Activated naive CD8-positive, alpha-beta T cell treated with anti-CD3 and anti-CD28 coated beads, Interleukin-2, amount 10 ng/mL, durations not matched to agents 7 days and 5 days (primary cell): ENCODE results near the gene L1CAM. TPM values are rescaled to one million over a fixed set of nuclear protein-coding genes. Genes with fewer than 3 reads are reported as not detected.
A peak's percentile ranks its signal among the peaks of the same experiment; 100 is the strongest.

Source experiments
- ATAC-seq: fragments of 150-1000 bp; cut with Tn5 transposase; one replicate; pipeline ENCODE4 v1.10.0; 2021; ENCODE audit warnings: low read depth, moderate library complexity
- POLR2A ChIA-PET: fragments of 350-600 bp; sonication (Branson Sonifier 250); formaldehyde crosslinking; loops from one replicate; lab custom pipeline; 2021; ENCODE audit warnings: antibody characterized with exemption; lab: Charles Lee
- DNase-seq: peaks from one replicate; pipeline ENCODE4 v3.0.0; 2021
- H3K27ac Mint-ChIP-seq: one replicate; pipeline ENCODE4 v1.8.0; 2022; ENCODE audit warnings: mild to moderate bottlenecking, mixed read lengths
- H3K27me3 Mint-ChIP-seq: one replicate; pipeline ENCODE4 v1.8.0; 2022; ENCODE audit warnings: mild to moderate bottlenecking, moderate library complexity, mixed read lengths
- H3K36me3 Mint-ChIP-seq: one replicate; pipeline ENCODE4 v1.8.0; 2021; ENCODE audit warnings: mild to moderate bottlenecking, mixed read lengths
- H3K4me1 Mint-ChIP-seq: one replicate; pipeline ENCODE4 v1.8.0; 2021; ENCODE audit warnings: mixed read lengths
- H3K4me3 Mint-ChIP-seq: one replicate; pipeline ENCODE4 v1.8.0; 2022; ENCODE audit warnings: mild to moderate bottlenecking, moderate library complexity, mixed read lengths
- H3K9me3 Mint-ChIP-seq: one replicate; pipeline ENCODE4 v1.8.0; 2021; ENCODE audit warnings: mixed read lengths
- total RNA-seq, 2 experiments: library from RNA; stranded (reverse); gene quantifications; one replicate each; pipeline ENCODE4 v1.2.3, GENCODE V29; 2021

The L1CAM gene, protein sequence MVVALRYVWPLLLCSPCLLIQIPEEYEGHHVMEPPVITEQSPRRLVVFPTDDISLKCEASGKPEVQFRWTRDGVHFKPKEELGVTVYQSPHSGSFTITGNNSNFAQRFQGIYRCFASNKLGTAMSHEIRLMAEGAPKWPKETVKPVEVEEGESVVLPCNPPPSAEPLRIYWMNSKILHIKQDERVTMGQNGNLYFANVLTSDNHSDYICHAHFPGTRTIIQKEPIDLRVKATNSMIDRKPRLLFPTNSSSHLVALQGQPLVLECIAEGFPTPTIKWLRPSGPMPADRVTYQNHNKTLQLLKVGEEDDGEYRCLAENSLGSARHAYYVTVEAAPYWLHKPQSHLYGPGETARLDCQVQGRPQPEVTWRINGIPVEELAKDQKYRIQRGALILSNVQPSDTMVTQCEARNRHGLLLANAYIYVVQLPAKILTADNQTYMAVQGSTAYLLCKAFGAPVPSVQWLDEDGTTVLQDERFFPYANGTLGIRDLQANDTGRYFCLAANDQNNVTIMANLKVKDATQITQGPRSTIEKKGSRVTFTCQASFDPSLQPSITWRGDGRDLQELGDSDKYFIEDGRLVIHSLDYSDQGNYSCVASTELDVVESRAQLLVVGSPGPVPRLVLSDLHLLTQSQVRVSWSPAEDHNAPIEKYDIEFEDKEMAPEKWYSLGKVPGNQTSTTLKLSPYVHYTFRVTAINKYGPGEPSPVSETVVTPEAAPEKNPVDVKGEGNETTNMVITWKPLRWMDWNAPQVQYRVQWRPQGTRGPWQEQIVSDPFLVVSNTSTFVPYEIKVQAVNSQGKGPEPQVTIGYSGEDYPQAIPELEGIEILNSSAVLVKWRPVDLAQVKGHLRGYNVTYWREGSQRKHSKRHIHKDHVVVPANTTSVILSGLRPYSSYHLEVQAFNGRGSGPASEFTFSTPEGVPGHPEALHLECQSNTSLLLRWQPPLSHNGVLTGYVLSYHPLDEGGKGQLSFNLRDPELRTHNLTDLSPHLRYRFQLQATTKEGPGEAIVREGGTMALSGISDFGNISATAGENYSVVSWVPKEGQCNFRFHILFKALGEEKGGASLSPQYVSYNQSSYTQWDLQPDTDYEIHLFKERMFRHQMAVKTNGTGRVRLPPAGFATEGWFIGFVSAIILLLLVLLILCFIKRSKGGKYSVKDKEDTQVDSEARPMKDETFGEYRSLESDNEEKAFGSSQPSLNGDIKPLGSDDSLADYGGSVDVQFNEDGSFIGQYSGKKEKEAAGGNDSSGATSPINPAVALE
- total RNA-seq: 1 to 10 TPM; 4.5 to 7.2 TPM

GRCh38 chrX:153885968-153886903 lies at the start of gene L1CAM:
Gene L1CAM (minus strand): TSS chrX:153886173. CDS start chrX:153875836, 10,337 bp downstream.
- H3K27ac Mint-ChIP-seq: no peak within 1 kb of the TSS
- POLR2A ChIA-PET: interaction anchor here (0.6 to 1.2 kb wide), 2 partner anchors 11 to 15 kb away, joined by 3 read pairs; no protein-coding TSS in a partner anchor

DNA sequence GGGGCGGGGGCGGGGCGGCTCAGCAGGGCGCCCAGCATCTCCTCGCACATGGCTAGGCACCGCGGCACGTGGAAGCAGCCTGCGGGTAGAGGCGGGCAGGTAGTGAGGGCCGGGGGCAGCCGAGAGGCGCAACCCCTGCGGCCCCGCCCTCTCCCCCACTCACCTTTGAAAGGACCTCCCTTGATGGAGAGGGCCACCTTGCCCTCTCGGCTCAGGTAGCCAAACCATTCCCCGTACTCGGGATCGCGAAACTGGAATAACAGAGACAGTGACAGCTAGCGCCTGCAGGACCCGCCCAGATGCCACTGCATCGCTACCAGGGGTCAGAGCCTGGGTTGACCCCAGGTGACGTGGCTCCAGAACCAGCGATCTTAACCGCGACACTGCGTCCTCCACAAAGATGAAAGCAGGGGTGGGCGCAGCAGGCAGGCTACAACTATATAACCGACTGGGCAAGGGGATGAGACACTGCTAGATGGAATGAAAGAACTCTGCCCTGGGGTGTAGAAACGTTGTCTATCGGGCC lies 49.4 kb upstream of the L1CAM start:
- peaks cover 9% of the 10 kb centered on the region for H3K4me1 Mint-ChIP-seq
- POLR2A ChIA-PET: interaction anchor here (1.1 to 8.7 kb wide), 3 partner anchors 11 to 40 kb away, joined by 3 to 69 read pairs (median 4); partner anchors contain the start of gene ARHGAP4
- ATAC-seq: no peak
- H3K27me3 Mint-ChIP-seq: no peaks in the 10 kb centered on the region
- H3K27ac Mint-ChIP-seq: peak overlapping the region; percentile 56
- H3K9me3 Mint-ChIP-seq: no peaks in the 10 kb centered on the region
- peaks cover 5% of the 10 kb centered on the region for H3K36me3 Mint-ChIP-seq
- no peak for DNase-seq
- H3K4me3 Mint-ChIP-seq: peak overlapping the region; percentile 64

More at GRCh38 chrX:153885968-153886903, at the start of gene L1CAM:
- peaks cover 29% of the 10 kb centered on the region for H3K27me3 Mint-ChIP-seq
- H3K9me3 Mint-ChIP-seq: no peaks in the 10 kb centered on the region
- no peaks in the 10 kb centered on the region for H3K4me1 Mint-ChIP-seq
- ATAC-seq (peak; percentile 48), DNase-seq (no peak)
- H3K4me3 Mint-ChIP-seq: peak within 1 kb of the TSS; percentile 64
- no peaks in the 10 kb centered on the region for H3K36me3 Mint-ChIP-seq

- Mint-ChIP-seq H3K9me3 (no peaks in the 10 kb centered on the region), H3K27ac (peak within 1 kb of the TSS; percentile 76), H3K4me3 (peak within 1 kb of the TSS; percentile 84), H3K4me1 (peaks cover 9% of the 10 kb centered on the region), H3K36me3 (peaks cover 5% of the 10 kb centered on the region), H3K27me3 (no peaks in the 10 kb centered on the region)
- ATAC-seq (peak; percentile 82), DNase-seq (peak; percentile 73)
- POLR2A ChIA-PET: interaction anchor here (1.1 to 8.7 kb wide), 4 partner anchors 10 to 40 kb away, joined by 3 to 69 read pairs (median 4); partner anchors contain the start of gene ARHGAP4
Measured at GRCh38 chrX:153934762-153935325, 48.9 kb upstream of the L1CAM start, which contains the start of gene NAA10. Gene NAA10 (minus strand): TSS chrX:153935037. CDS start chrX:153934904, 133 bp downstream.

DNA sequence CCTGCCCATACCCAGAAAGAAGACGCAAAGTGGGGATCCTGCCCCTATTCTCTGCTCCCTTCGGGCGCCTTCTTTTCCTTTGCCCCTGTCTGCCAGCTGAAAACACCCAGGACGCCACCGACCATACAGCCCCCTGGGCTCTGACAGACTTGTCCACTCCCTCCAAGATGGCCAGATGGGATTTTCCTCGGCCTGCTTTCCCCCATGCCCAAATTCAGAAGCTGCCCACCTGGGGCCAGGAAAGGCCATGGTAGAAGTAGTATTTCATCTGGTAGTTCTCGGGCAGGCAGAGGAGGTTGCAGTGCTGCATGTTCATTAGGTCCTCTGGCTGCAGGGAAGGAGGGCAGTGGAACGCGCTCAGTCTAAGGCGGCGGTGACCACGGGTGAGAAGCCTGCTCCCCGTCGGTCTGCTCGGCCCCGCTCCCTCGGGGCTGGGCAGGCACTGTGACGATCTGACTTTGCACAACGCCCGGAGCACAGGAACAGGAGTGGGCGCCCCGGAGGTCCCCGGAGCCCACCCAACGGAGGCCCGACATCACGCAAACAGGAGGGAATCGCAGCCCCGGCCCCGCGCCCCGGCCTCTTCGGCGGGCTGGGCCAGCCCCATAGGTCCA lies 48.3 kb upstream of the L1CAM start:
- no peak for DNase-seq
- Mint-ChIP-seq H3K4me3 (peak overlapping the region; percentile 84), H3K27ac (peak overlapping the region; percentile 76), H3K9me3 (no peaks in the 10 kb centered on the region), H3K4me1 (peaks cover 11% of the 10 kb centered on the region), H3K36me3 (peaks cover 5% of the 10 kb centered on the region), H3K27me3 (no peaks in the 10 kb centered on the region)
- ATAC-seq: peak; percentile 12
- POLR2A ChIA-PET: interaction anchor here (0.6 to 8.7 kb wide), 4 partner anchors 10 to 67 kb away, joined by 4 to 69 read pairs (median 4); partner anchors contain the start of gene ARHGAP4

DNA sequence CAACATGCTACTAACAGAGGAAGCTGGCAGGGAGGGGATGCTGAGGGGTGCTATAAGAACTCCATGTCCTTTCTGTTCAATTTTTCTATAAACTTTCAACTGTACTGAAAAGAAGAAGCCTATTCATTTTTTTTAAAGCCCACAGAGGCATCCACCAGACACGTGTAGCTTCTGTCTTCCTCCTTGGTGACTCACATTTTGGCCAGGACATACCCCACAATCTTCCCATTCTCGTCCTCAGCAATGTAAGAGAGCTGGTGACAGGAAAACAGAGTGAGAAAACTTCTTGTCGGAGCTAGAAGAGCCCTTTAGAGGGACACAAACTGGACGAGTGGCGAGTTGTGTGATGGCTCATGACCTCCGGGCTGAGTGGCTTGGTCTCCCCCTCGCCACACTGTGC lies 47.8 kb upstream of the L1CAM start:
- ATAC-seq (no peak), DNase-seq (no peak)
- Mint-ChIP-seq H3K36me3 (peaks cover 7% of the 10 kb centered on the region), H3K27ac (peak overlapping the region; percentile 76), H3K27me3 (no peaks in the 10 kb centered on the region), H3K9me3 (no peaks in the 10 kb centered on the region), H3K4me1 (peaks cover 14% of the 10 kb centered on the region), H3K4me3 (peak overlapping the region; percentile 84)
- POLR2A ChIA-PET: interaction anchor here (0.6 to 8.7 kb wide), 4 partner anchors 10 to 68 kb away, joined by 4 to 69 read pairs (median 4); partner anchors contain the start of gene ARHGAP4

- Mint-ChIP-seq H3K36me3 (peaks cover 9% of the 10 kb centered on the region), H3K4me1 (peaks cover 14% of the 10 kb centered on the region), H3K4me3 (no peak overlapping the region), H3K27ac (no peak overlapping the region), H3K27me3 (no peaks in the 10 kb centered on the region), H3K9me3 (no peaks in the 10 kb centered on the region)
- ATAC-seq (no peak), DNase-seq (no peak)
- POLR2A ChIA-PET: interaction anchor here (8.7 kb wide), 1 partner anchor 8 kb away, joined by 69 read pairs; the partner anchor contains the start of gene ARHGAP4
Measured at GRCh38 chrX:153932220-153932915, 46.4 kb upstream of the L1CAM start.

DNA sequence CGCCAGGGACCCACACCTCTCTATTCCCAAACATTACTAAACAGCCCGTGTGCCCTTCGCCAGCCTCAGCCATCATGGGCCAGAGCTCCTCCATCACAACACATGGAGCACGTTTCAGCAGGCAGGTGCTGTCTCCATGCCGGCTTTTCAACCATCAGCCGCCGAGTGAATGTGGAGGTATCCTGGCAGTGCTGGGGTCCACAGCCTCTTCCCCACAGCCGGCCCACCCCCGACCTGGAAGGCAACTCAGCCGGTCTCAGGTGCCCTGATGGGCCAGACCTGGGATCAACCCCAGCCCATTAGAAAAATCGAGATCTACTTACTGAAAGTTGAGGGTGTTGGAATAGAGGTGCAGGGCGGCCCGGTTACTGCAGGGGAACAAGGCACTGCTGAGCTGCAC lies 45.8 kb upstream of the L1CAM start:
- H3K4me3 Mint-ChIP-seq: no peak overlapping the region

DNA sequence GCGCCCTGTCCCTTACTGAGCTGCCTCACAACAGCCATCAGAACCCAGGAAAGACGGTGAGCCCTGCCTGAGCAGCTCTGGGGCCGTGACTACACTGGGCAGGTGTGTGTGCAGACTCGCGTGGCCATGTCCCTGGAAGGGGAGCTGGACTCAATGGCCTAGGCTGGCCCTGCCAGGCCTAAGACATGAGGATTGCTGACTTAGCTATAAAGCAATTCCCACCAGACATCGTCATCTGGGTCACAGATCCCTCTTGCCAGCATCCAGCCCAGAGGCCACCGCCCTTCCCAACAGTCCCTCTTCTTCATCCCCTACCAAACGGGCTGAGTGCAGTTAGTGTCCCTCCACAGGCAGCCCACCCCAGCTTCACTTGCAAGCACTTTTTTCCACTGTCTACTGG lies 45.2 kb upstream of the L1CAM start:
- H3K4me3 Mint-ChIP-seq: no peak overlapping the region
- POLR2A ChIA-PET: no interaction called here

More for the DNA sequence above, 45.8 kb upstream of the L1CAM start:
- H3K27me3 Mint-ChIP-seq: no peaks in the 10 kb centered on the region
- peaks cover 9% of the 10 kb centered on the region for H3K36me3 Mint-ChIP-seq
- DNase-seq (no peak), ATAC-seq (no peak)
- H3K9me3 Mint-ChIP-seq: no peaks in the 10 kb centered on the region
- peaks cover 16% of the 10 kb centered on the region for H3K4me1 Mint-ChIP-seq
- H3K27ac Mint-ChIP-seq: peak overlapping the region; percentile 62
- POLR2A ChIA-PET: no interaction called here

DNA sequence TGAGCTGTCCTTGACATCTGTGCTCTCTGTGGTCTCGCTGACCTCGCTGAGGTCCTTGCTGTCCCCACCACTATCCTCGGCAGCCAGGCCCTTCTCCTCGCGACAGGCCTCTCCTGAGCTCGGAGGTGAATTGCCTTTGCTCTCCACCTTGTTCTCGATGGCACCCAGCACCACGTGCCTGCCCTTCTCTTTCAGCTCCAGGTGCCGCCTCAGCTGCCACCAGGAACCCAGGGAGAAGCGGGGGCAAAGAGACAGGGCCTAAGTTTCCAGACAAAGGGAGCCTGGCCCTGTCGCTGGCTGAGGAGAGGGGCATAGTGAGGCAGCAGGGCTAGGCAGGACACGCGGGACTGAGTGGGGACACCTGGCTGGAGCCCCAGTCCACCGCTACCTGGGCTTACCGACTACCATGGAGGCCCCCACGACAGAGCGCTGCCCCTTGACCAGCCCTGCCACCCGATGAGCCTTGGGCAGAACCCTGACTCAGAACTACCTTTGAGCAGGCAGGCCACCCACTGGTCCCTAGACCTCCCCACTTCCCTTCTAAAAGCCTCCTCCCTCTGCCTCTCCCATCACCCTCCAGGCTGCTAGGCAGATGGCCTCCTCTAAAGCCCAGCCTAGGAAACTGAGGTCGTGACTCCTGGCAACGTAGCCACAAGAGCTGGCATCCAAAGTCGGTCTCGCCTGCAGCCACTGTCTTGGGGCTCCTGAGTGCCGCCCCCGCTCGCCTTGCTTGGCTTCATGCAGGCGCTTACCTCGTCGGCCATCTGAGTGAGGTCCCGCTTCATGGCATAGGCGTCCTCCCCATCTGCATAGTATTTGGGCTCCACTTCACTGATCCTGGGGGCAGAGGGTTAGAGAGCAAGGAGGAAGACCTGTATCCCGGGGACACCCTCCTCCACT lies 44.3 kb upstream of the L1CAM start:
- peak overlapping the region; percentile 73 for H3K27ac Mint-ChIP-seq
- no peaks in the 10 kb centered on the region for H3K9me3 Mint-ChIP-seq
- no peaks in the 10 kb centered on the region for H3K27me3 Mint-ChIP-seq
- peaks cover 11% of the 10 kb centered on the region for H3K4me1 Mint-ChIP-seq
- POLR2A ChIA-PET: interaction anchor here (0.7 to 9.1 kb wide), 4 partner anchors 8 to 23 kb away, joined by 3 to 185 read pairs (median 4); partner anchors contain the start of gene RENBP
- ATAC-seq (no peak), DNase-seq (no peak)
- peaks cover 11% of the 10 kb centered on the region for H3K36me3 Mint-ChIP-seq
- H3K4me3 Mint-ChIP-seq: peak overlapping the region; percentile 32

More for the DNA sequence above, 45.2 kb upstream of the L1CAM start:
- peak overlapping the region; percentile 62 for H3K27ac Mint-ChIP-seq
- ATAC-seq (no peak), DNase-seq (no peak)
- no peaks in the 10 kb centered on the region for H3K9me3 Mint-ChIP-seq
- peaks cover 9% of the 10 kb centered on the region for H3K36me3 Mint-ChIP-seq
- H3K27me3 Mint-ChIP-seq: no peaks in the 10 kb centered on the region
- peaks cover 15% of the 10 kb centered on the region for H3K4me1 Mint-ChIP-seq
